Nephron (organoid): ENCODE data around the gene EPB41.

Experiments
- H3K27ac Mint-ChIP-seq, 3 experiments: 2 replicates each; pipeline ENCODE4 v1.8.0; 2020; ENCODE audit warnings: mixed read lengths in 3 of 3, mild to moderate bottlenecking in 2 of 3, moderate library complexity in 1 of 3
- H3K27me3 Mint-ChIP-seq: 2 replicates; pipeline ENCODE4 v1.8.0; 2021; ENCODE audit warnings: low read depth, mild to moderate bottlenecking, moderate library complexity, mixed read lengths
- H3K36me3 Mint-ChIP-seq: 2 replicates; pipeline ENCODE4 v1.8.0; 2020; ENCODE audit warnings: low read depth, mixed read lengths
- H3K4me1 Mint-ChIP-seq: 2 replicates; pipeline ENCODE4 v1.8.0; 2020; ENCODE audit warnings: mixed read lengths
- H3K4me3 Mint-ChIP-seq, 3 experiments: 2 replicates each; pipeline ENCODE4 v1.8.0; 2020; ENCODE audit warnings: mild to moderate bottlenecking in 3 of 3, mixed read lengths in 3 of 3, moderate library complexity in 2 of 3
- H3K9me3 Mint-ChIP-seq: 2 replicates; pipeline ENCODE4 v1.8.0; 2020; ENCODE audit warnings: mixed read lengths
- CTCF ChIP-seq, 3 experiments: fragments of 200-600 bp; sonication (generic); IDR thresholded peaks; one replicate each; pipeline ENCODE4 v1.5.0; 2021; ENCODE audit warnings: antibody characterized with exemption in 3 of 3; ENCODE audit not compliant: unreplicated experiment in 3 of 3

The EPB41 gene

DNA sequence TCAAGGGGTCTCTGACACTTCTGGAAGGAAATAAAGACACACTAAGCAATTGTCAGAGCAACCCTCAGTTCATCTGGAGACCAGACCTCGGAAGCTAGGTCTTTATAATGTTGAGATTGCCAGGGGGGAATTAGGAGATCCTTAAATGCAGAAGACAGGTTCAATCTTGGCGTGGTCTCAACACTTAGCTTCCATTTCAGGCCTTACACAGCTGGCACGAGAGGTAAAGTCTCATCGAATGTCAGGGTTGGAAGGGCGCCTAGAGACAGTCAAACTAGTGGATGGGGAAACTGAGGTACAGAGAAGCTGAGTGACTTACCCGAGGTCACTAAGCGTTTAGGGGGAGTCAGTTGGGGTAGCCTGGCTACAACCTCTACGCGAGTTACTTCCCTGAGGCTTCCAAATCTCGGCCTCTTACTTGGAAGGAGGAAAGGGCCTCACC lies 562 bp upstream of the EPB41 start:
- Mint-ChIP-seq H3K36me3 (no peaks in the 10 kb centered on the region), H3K4me1 (peaks cover 9% of the 10 kb centered on the region), H3K4me3 (peak overlapping the region; percentile 81 to 96 (median 85)), H3K27ac (peak overlapping the region; percentile 51 to 81 (median 74)), H3K9me3 (no peaks in the 10 kb centered on the region), H3K27me3 (no peaks in the 10 kb centered on the region)
- TF ChIP-seq CTCF (IDR thresholded peaks at IDR 0.05; ENCODE audit: unreplicated experiment in 3 of 3), result no peak

DNA sequence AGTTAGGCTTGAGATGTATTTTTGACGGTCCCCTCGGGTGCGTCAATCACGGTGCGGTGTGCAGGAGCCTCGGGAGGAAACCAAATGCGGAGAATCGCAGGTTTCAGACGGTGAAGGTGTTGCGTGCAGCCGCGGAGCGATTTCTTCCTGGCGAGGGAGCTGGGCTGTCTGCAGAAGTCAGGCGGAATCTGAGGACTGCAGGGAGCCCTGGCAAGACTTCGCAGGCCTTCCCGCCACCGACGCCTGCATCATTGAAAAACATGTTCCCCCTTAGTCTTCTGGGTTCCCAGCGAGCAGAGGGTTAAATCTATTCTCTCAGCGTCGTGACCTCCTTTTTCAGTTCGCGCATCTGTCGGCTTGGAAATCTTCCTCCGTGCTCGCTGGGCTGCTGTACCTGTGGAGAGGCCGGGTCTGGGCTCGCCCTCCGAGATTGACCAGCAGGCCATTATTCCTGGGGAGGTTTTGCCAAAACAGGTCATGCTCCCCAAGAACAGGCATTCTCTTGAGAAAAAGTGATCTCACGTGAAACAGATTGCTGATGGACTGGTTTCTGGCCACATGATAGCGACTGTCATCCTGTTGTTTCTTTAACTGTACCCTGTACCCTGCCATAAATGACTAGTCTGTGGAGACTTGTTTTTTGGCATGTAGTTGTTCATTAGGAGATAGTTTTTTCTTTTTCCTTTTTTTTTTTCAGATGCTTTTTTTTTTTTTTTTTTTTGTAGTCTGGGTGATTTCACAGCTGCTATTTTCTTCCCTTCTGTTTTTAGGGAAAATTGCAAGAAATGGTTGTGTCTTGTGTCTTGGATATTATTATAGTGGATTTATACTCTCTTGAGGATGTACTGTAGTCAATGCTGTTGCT lies 894 bp downstream of the EPB41 start:
- TF ChIP-seq CTCF (IDR thresholded peaks at IDR 0.05; ENCODE audit: unreplicated experiment in 3 of 3), result no peak
- Mint-ChIP-seq H3K4me1 (peaks cover 13% of the 10 kb centered on the region), H3K4me3 (peak overlapping the region; percentile 96 to 99 (median 98)), H3K9me3 (no peaks in the 10 kb centered on the region), H3K27ac (peak overlapping the region; percentile 73 to 98 (median 97)), H3K27me3 (no peaks in the 10 kb centered on the region), H3K36me3 (no peaks in the 10 kb centered on the region)

GRCh38 chr1:28917757-28918118 lies 3.4 kb downstream of the EPB41 start:
- Mint-ChIP-seq H3K27me3 (no peaks in the 10 kb centered on the region), H3K36me3 (no peaks in the 10 kb centered on the region), H3K27ac (no peak overlapping the region), H3K9me3 (no peaks in the 10 kb centered on the region), H3K4me3 (no peak overlapping the region), H3K4me1 (peaks cover 18% of the 10 kb centered on the region)
- TF ChIP-seq CTCF (IDR thresholded peaks at IDR 0.05; ENCODE audit: unreplicated experiment in 3 of 3), result no peak

- H3K36me3 Mint-ChIP-seq, result no peaks in the 10 kb centered on the region
- no peaks in the 10 kb centered on the region for H3K27me3 Mint-ChIP-seq
- peaks cover 10% of the 10 kb centered on the region for H3K4me1 Mint-ChIP-seq
- H3K4me3 Mint-ChIP-seq, result no peak overlapping the region
- TF ChIP-seq CTCF (IDR thresholded peaks at IDR 0.05; ENCODE audit: unreplicated experiment in 3 of 3), result no peak
- H3K27ac Mint-ChIP-seq, result no peak overlapping the region
- H3K9me3 Mint-ChIP-seq, result no peaks in the 10 kb centered on the region
These were observed 7.0 kb downstream of the EPB41 start for GRCh38 chr1:28921286-28921869.

GRCh38 chr1:28925350-28925891 lies 11.1 kb downstream of the EPB41 start:
- Mint-ChIP-seq H3K4me3 (no peak overlapping the region), H3K9me3 (no peaks in the 10 kb centered on the region), H3K27me3 (no peaks in the 10 kb centered on the region), H3K27ac (no peak overlapping the region), H3K4me1 (peaks cover 32% of the 10 kb centered on the region), H3K36me3 (no peaks in the 10 kb centered on the region)
- no peak for TF ChIP-seq CTCF (IDR thresholded peaks at IDR 0.05; ENCODE audit: unreplicated experiment in 3 of 3)
